Measurements from ENCODE around the gene CLASP1. TPM values are rescaled to one million over a fixed set of nuclear protein-coding genes. Genes with fewer than 3 reads are reported as not detected.

CLASP1 gene
- total RNA-seq, 2 donors from 2014 or later, result 63.4 to 69.5 TPM

GRCh38 chr2:121599963-121600651, 49.2 kb downstream of the CLASP1 start:
- ATAC-seq, result no peak

DNA sequence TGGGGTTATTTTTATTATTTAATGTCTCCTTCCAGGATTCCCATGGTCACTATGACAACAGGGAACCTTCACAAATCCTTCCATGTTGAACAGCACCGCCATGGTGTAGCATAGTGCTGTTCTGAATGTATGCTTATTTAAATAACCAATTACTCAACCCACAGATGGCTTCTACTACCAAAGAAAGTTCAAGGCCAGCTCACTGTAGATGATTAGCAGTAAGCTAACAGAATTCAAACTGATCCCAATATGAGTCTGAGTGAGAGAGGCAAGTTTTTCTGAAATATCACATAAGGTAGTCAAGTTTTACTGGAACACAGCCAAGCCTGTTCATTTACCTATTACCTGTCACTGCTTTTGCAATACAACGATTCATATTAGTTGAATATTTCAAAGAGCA, 51.2 kb downstream of the CLASP1 start:
- Mint-ChIP-seq H3K27me3 (no peaks in the 10 kb centered on the region), H3K4me3 (no peak overlapping the region), H3K4me1 (peaks cover 30% of the 10 kb centered on the region), H3K27ac (no peak overlapping the region), H3K36me3 (ENCODE audit: low read depth) (peaks cover 2% of the 10 kb centered on the region)
- no peaks in the 10 kb centered on the region for H3K9me3 ChIP-seq (ENCODE audit: control insufficient read depth, low read length, poor library complexity, severe bottlenecking)
- no peak for ATAC-seq
- no peak for DNase-seq

More at GRCh38 chr2:121599963-121600651, 49.2 kb downstream of the CLASP1 start:
- no peak for DNase-seq
- peaks cover 5% of the 10 kb centered on the region for H3K36me3 Mint-ChIP-seq (ENCODE audit: low read depth)
- H3K27ac Mint-ChIP-seq, result peak overlapping the region; percentile 60
- H3K27me3 Mint-ChIP-seq, result no peaks in the 10 kb centered on the region
- no peak overlapping the region for H3K4me3 Mint-ChIP-seq
- no peaks in the 10 kb centered on the region for H3K9me3 ChIP-seq (ENCODE audit: control insufficient read depth, low read length, poor library complexity, severe bottlenecking)
- peaks cover 34% of the 10 kb centered on the region for H3K4me1 Mint-ChIP-seq

DNA sequence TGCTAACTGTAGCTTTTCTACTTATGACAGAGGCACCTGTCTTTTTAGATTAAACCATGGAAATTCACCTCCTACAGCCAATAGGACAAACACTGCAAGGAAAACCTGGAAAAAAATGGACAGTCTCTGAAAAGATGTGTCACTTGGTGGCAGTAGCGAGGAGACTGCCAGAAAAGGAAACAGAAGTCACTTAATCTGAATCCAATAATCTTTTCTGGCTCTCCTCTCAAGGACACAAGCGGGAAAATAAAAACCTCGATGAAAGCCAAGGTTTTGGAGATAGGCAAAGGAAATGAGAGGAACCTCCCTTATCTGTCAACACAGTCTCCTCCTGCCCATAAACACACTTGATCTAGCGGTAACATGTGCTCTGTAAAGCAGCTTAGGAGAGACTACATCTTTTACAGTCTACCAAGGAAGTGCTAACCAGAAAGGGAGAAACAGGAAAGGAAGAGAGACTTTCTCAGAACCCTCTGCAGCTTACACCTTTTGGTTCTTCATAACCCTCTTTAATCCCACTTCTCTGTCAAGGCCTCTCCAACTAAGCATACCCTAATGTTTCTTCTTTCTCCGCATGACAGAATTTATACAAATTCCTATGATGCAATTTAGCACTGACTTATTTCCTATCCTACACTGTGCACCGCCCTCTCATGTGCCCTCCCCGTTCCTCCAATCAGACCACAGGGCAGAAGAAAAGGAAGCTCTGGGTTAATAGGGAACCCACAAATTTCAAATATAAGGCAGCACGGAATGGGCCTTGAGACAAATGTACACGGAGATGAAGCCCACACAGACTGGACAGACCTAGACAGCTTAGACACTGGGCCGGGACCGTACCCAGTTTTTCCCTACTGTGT, 52.8 kb downstream of the CLASP1 start:
- H3K27ac Mint-ChIP-seq, result peak overlapping the region; percentile 53
- H3K9me3 ChIP-seq (ENCODE audit: control insufficient read depth, low read length, poor library complexity, severe bottlenecking), result no peaks in the 10 kb centered on the region
- peaks cover 2% of the 10 kb centered on the region for H3K36me3 Mint-ChIP-seq (ENCODE audit: low read depth)
- DNase-seq, result no peak
- peaks cover 23% of the 10 kb centered on the region for H3K4me1 Mint-ChIP-seq
- ATAC-seq, result peak; percentile 73
- no peak overlapping the region for H3K4me3 Mint-ChIP-seq
- no peaks in the 10 kb centered on the region for H3K27me3 Mint-ChIP-seq

DNA sequence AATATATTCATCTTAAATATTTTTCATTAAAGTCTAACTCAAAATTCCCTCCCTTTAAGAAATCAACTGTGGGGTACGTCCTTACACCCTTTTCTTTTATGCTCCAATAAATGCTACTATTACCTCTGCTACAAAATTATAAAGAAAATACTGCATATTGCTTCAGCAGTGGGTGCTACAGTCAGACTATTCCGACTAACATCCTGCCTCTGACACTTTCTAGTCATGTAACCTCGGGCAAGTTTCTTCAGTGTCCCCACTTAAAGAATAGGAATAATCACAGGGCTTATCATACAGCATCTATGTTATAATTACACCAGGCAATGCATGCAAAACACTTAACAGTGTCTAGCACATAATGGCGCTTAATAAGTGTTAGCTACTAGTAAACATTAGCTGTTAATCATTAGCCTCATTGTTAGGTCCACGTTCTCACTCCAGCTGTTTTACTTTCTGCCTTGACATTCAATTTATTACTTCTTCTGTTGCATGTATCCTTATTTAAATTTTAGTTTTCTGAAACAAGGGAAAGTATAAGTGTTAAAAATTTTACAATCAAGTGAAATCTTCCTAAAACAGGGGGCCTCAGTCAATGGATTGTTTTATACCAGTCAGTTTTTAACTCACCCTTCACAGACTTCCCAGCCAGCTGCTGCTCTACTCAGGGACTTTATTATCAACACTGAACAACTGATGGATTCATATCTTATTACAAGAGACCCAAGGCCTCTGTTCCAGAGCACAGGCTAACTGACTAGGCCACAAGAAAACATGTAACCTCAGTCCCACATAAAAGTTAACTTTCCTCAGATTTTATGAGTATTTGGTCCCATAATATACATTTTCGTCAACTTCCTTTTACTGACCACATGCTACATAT, 54.0 kb downstream of the CLASP1 start:
- H3K9me3 ChIP-seq (ENCODE audit: control insufficient read depth, low read length, poor library complexity, severe bottlenecking), result no peaks in the 10 kb centered on the region
- Mint-ChIP-seq H3K27me3 (no peaks in the 10 kb centered on the region), H3K4me3 (no peak overlapping the region), H3K36me3 (ENCODE audit: low read depth) (peaks cover 2% of the 10 kb centered on the region), H3K4me1 (peaks cover 17% of the 10 kb centered on the region), H3K27ac (no peak overlapping the region)
- ATAC-seq (no peak), DNase-seq (no peak)

GRCh38 chr2:121591199-121591598, 58.1 kb downstream of the CLASP1 start:
- Mint-ChIP-seq H3K4me1 (peaks cover 11% of the 10 kb centered on the region), H3K36me3 (ENCODE audit: low read depth) (peaks cover 2% of the 10 kb centered on the region), H3K27ac (no peak overlapping the region), H3K27me3 (no peaks in the 10 kb centered on the region), H3K4me3 (no peak overlapping the region)
- ATAC-seq, result no peak
- no peak for DNase-seq
- no peaks in the 10 kb centered on the region for H3K9me3 ChIP-seq (ENCODE audit: control insufficient read depth, low read length, poor library complexity, severe bottlenecking)

DNA sequence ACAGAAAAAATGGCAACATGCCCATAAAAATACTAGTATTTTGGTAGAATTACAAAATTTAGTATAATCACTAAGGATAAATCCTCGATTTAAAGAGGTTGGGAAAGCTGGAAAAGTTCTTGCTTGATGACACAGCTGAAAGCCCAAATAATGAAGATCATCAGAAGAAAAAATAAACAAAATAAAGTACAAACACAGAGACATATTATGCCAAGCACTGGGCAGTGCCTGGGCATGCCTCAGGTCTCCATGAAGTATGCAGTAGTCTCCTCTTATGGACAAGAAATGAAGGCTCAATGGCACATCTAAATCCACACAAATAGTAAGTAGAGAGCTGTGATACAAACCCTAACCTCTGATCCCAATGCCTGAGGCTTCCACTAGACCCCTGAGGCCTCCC, 60.9 kb downstream of the CLASP1 start:
- DNase-seq, result no peak
- peaks cover 17% of the 10 kb centered on the region for H3K4me1 Mint-ChIP-seq
- peaks cover 2% of the 10 kb centered on the region for H3K36me3 Mint-ChIP-seq (ENCODE audit: low read depth)
- H3K27ac Mint-ChIP-seq, result peak overlapping the region; percentile 16
- no peaks in the 10 kb centered on the region for H3K27me3 Mint-ChIP-seq
- H3K9me3 ChIP-seq (ENCODE audit: control insufficient read depth, low read length, poor library complexity, severe bottlenecking), result no peaks in the 10 kb centered on the region
- ATAC-seq, result no peak
- H3K4me3 Mint-ChIP-seq, result no peak overlapping the region

GRCh38 chr2:121587131-121587530, 62.1 kb downstream of the CLASP1 start:
- Mint-ChIP-seq H3K4me3 (no peak overlapping the region), H3K36me3 (ENCODE audit: low read depth) (peaks cover 5% of the 10 kb centered on the region), H3K27me3 (no peaks in the 10 kb centered on the region), H3K27ac (no peak overlapping the region), H3K4me1 (peaks cover 25% of the 10 kb centered on the region)
- no peak for ATAC-seq
- no peaks in the 10 kb centered on the region for H3K9me3 ChIP-seq (ENCODE audit: control insufficient read depth, low read length, poor library complexity, severe bottlenecking)
- no peak for DNase-seq

DNA sequence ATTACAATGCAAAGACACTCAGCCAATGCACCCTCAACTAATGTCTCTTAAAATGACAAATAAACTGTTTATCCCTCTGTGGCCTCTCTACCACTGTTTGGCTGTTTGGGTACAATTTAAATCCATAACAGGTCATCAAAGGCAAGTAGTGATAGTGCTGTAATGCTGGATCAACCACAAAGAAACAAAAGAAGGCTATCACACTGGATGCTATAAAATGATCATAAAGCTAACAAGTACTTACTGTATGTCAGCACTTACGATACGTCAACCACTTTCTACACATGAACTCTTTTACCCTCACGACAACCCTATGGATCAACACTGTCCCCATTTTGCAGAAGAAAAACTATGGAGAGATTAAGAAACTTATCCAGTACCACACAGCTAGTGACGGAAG, 64.5 kb downstream of the CLASP1 start:
- H3K27ac Mint-ChIP-seq, result peak overlapping the region; percentile 61

GRCh38 chr2:121583555-121583954, 65.7 kb downstream of the CLASP1 start:
- Mint-ChIP-seq H3K27ac (peak overlapping the region; percentile 63), H3K27me3 (no peaks in the 10 kb centered on the region), H3K4me3 (no peak overlapping the region), H3K4me1 (peaks cover 30% of the 10 kb centered on the region), H3K36me3 (ENCODE audit: low read depth) (peaks cover 5% of the 10 kb centered on the region)
- DNase-seq (no peak), ATAC-seq (no peak)
- no peaks in the 10 kb centered on the region for H3K9me3 ChIP-seq (ENCODE audit: control insufficient read depth, low read length, poor library complexity, severe bottlenecking)

More for the DNA sequence above, 64.5 kb downstream of the CLASP1 start:
- ATAC-seq, result no peak
- Mint-ChIP-seq H3K27me3 (no peaks in the 10 kb centered on the region), H3K36me3 (ENCODE audit: low read depth) (peaks cover 5% of the 10 kb centered on the region), H3K4me1 (peaks cover 23% of the 10 kb centered on the region), H3K4me3 (no peak overlapping the region)
- no peak for DNase-seq
- no peaks in the 10 kb centered on the region for H3K9me3 ChIP-seq (ENCODE audit: control insufficient read depth, low read length, poor library complexity, severe bottlenecking)

GRCh38 chr2:121582272-121582671, 67.0 kb downstream of the CLASP1 start:
- Mint-ChIP-seq H3K4me1 (peaks cover 30% of the 10 kb centered on the region), H3K27me3 (no peaks in the 10 kb centered on the region), H3K36me3 (ENCODE audit: low read depth) (peaks cover 5% of the 10 kb centered on the region), H3K4me3 (no peak overlapping the region), H3K27ac (peak overlapping the region; percentile 63)
- no peaks in the 10 kb centered on the region for H3K9me3 ChIP-seq (ENCODE audit: control insufficient read depth, low read length, poor library complexity, severe bottlenecking)
- ATAC-seq (no peak), DNase-seq (no peak)

- Mint-ChIP-seq H3K4me3 (no peak overlapping the region), H3K4me1 (peaks cover 33% of the 10 kb centered on the region), H3K27ac (peak overlapping the region; percentile 63), H3K27me3 (no peaks in the 10 kb centered on the region), H3K36me3 (ENCODE audit: low read depth) (peaks cover 5% of the 10 kb centered on the region)
- ATAC-seq (no peak), DNase-seq (no peak)
- H3K9me3 ChIP-seq (ENCODE audit: control insufficient read depth, low read length, poor library complexity, severe bottlenecking), result no peaks in the 10 kb centered on the region
Observed at GRCh38 chr2:121579309-121579708, 70.0 kb downstream of the CLASP1 start.

- H3K27ac Mint-ChIP-seq, result no peak overlapping the region
- no peak for DNase-seq
- ATAC-seq, result no peak
- peaks cover 26% of the 10 kb centered on the region for H3K4me1 Mint-ChIP-seq
- H3K9me3 ChIP-seq (ENCODE audit: control insufficient read depth, low read length, poor library complexity, severe bottlenecking), result no peaks in the 10 kb centered on the region
- H3K36me3 Mint-ChIP-seq (ENCODE audit: low read depth), result peaks cover 5% of the 10 kb centered on the region
- H3K4me3 Mint-ChIP-seq, result no peak overlapping the region
- no peaks in the 10 kb centered on the region for H3K27me3 Mint-ChIP-seq
Observed at GRCh38 chr2:121577381-121577780, 71.9 kb downstream of the CLASP1 start.

DNA sequence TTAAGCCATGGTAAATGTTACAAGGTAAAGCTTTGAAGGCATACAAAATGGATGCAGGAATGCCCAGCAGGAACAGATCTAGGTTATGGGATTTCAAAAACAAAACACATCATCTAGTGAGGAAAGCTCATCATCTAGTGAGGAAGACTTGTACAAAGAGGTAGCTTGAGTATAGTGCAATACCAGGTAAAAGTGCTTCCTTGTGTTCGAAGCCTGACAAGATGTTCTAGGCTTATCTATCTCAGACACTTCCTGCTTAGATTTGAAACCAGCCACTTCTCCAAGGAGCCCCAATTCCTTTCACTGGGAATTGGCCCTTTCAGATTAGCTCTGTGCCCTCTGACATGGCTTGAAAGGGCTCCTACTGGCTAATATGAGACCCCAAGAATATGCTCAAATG, 73.0 kb downstream of the CLASP1 start:
- H3K27ac Mint-ChIP-seq, result peak overlapping the region; percentile 22
- H3K9me3 ChIP-seq (ENCODE audit: control insufficient read depth, low read length, poor library complexity, severe bottlenecking), result no peaks in the 10 kb centered on the region
- DNase-seq (no peak), ATAC-seq (no peak)
- no peak overlapping the region for H3K4me3 Mint-ChIP-seq
- no peaks in the 10 kb centered on the region for H3K27me3 Mint-ChIP-seq
- H3K4me1 Mint-ChIP-seq, result peaks cover 26% of the 10 kb centered on the region
- H3K36me3 Mint-ChIP-seq (ENCODE audit: low read depth), result peaks cover 2% of the 10 kb centered on the region
